ENCODE results near the gene DIP2C.

- TF ChIP-seq CTCF (IDR thresholded peaks at IDR 0.05) (no peak), POLR2A (IDR thresholded peaks at IDR 0.05) (no peak)
These were observed 108.7 kb downstream of the DIP2C start for GRCh38 chr10:580778-581177.
